CD4-positive, alpha-beta memory T cell (primary cell): ENCODE results near the gene NDUFS8. TPM values are rescaled to one million over a fixed set of nuclear protein-coding genes. Genes with fewer than 3 reads are reported as not detected.

Source experiments
- CTCF ChIA-PET: fragments of 350-600 bp; sonication (Branson Sonifier 250); formaldehyde crosslinking; loops from one replicate; lab custom pipeline; 2021; ENCODE audit warnings: inconsistent platforms; ENCODE audit not compliant: partially characterized antibody; lab: Charles Lee
- POLR2A ChIA-PET: fragments of 350-600 bp; sonication (Branson Sonifier 250); formaldehyde crosslinking; loops from one replicate; lab custom pipeline; 2021; ENCODE audit not compliant: partially characterized antibody; lab: Charles Lee
- DNase-seq, 5 donors: peaks; one replicate each; pipeline versions ENCODE4 v3.0.0 to v3.0.0-alpha.2; 2020 to 2022; ENCODE audit warnings: mixed read lengths in 1 of 5
- H3K27ac ChIP-seq: one replicate; pipeline ENCODE4 v1.7.0; 2013; ENCODE audit warnings: low read depth, low read length
- H3K27me3 ChIP-seq: 2 replicates; pipeline ENCODE4 v1.7.0; 2013; ENCODE audit warnings: mild to moderate bottlenecking, low read length, moderate library complexity; ENCODE audit not compliant: insufficient read depth
- H3K36me3 ChIP-seq: 2 replicates; pipeline ENCODE4 v1.7.0; 2013; ENCODE audit warnings: mild to moderate bottlenecking, low read length, moderate library complexity; ENCODE audit not compliant: insufficient read depth
- H3K4me1 ChIP-seq: 2 replicates; pipeline ENCODE4 v1.7.0; 2013; ENCODE audit warnings: mild to moderate bottlenecking, low read length, moderate library complexity; ENCODE audit not compliant: insufficient read depth
- H3K4me3 ChIP-seq, 2 donors: one replicate each; pipeline ENCODE4 v1.7.0; 2013; ENCODE audit warnings: low read length in 2 of 2, mild to moderate bottlenecking in 1 of 2
- H3K9me3 ChIP-seq, 2 donors: one replicate each; pipeline ENCODE4 v1.7.0; 2013; ENCODE audit warnings: low read length in 2 of 2, control low read depth in 1 of 2; ENCODE audit not compliant: control insufficient read depth in 1 of 2
- H3K27ac Mint-ChIP-seq, 7 donors: one replicate each; pipeline ENCODE4 v1.8.0; 2020 to 2021; ENCODE audit warnings: mixed read lengths in 7 of 7, mild to moderate bottlenecking in 6 of 7, inconsistent platforms in 3 of 7, moderate library complexity in 3 of 7
- H3K27me3 Mint-ChIP-seq, 2 donors: one replicate each; pipeline ENCODE4 v1.8.0; 2020 to 2021; ENCODE audit warnings: mixed read lengths in 2 of 2
- H3K36me3 Mint-ChIP-seq, 2 donors: one replicate each; pipeline ENCODE4 v1.8.0; 2020 to 2021; ENCODE audit warnings: mixed read lengths in 2 of 2, inconsistent platforms in 1 of 2, mild to moderate bottlenecking in 1 of 2
- H3K4me1 Mint-ChIP-seq, 4 donors: one replicate each; pipeline ENCODE4 v1.8.0; 2020 to 2021; ENCODE audit warnings: mixed read lengths in 4 of 4, mild to moderate bottlenecking in 1 of 4
- H3K4me3 Mint-ChIP-seq, 8 donors: one replicate each; pipeline ENCODE4 v1.8.0; 2020 to 2021; ENCODE audit warnings: mixed read lengths in 8 of 8, mild to moderate bottlenecking in 7 of 8, moderate library complexity in 6 of 8, inconsistent platforms in 3 of 8
- H3K9me3 Mint-ChIP-seq, 8 donors: one replicate each; pipeline ENCODE4 v1.8.0; 2020 to 2021; ENCODE audit warnings: mixed read lengths in 8 of 8, mild to moderate bottlenecking in 5 of 8, inconsistent platforms in 3 of 8, moderate library complexity in 1 of 8
- intact Hi-C: fragments of 100-400 bp; cut with micrococcal nuclease; formaldehyde crosslinking; loops from one replicate; pipeline ENCODE4 v1.15.1; 2023
- polyA plus RNA-seq, 2 donors: library from polyadenylated mRNA; unstranded; fragments of 300-500 nt; fragmentation: Illumina TruSeq; gene quantifications; one replicate each; pipeline ENCODE4 v1.2.3, GENCODE V29; 2021
- total RNA-seq, 2 experiments: library from RNA; stranded (reverse); gene quantifications; one replicate each; pipeline ENCODE4 v1.2.3, GENCODE V29; 2021

The NDUFS8 gene
- total and polyA plus RNA-seq, 4 experiments from 2014 or later, result 70.0 to 143 (median 109) TPM

DNA sequence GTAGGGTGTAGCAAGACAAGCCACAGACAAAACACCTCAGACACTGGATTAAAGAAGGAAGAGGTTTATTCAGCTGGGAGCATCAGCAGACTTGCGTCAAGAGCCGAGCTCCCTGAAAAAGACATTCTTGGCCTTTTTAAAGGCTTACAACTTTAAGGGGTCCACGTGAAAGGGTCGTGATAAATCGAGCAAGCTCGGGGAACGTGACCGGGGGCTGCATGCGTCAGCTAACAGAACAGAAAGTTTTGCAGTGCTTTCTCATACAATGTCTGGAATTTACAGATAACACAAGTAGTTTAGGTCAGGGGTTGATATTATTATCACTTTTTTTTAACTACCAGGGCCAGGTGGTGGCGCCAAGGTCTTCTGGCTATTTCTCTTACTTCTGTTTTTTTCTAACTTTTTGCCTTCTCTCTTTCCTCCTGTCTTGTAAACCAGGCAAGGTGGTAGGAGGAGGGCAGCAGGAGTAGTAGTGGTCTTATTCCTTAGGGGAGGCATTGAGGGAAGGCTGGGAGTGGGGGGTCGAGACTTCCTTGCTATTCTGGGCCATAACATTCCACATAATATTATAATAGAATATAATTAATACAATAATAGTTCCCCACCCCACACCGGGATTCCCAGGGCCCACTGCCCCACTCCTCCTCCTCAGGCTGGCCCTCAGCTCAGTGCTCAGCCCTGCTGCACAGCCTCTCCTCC is 20.9 kb upstream of the NDUFS8 start:
- Mint-ChIP-seq H3K36me3 (no peaks in the 10 kb centered on the region), H3K4me3 (no peak overlapping the region), H3K27ac (peak overlapping the region in 2 of 7 donors; percentile 27 to 66), H3K4me1 (peaks cover 0 to 4% (median 4%) of the 10 kb centered on the region in 4 donors), H3K27me3 (no peaks in the 10 kb centered on the region), H3K9me3 (no peaks in the 10 kb centered on the region)
- intact Hi-C loops, result no loop called here
- ChIA-PET CTCF (no interaction called here), POLR2A (no interaction called here)
- H3K36me3 ChIP-seq, result no peaks in the 10 kb centered on the region
- no peaks in the 10 kb centered on the region for H3K9me3 ChIP-seq
- H3K27me3 ChIP-seq, result no peaks in the 10 kb centered on the region
- H3K27ac ChIP-seq, result no peak overlapping the region
- no peak overlapping the region for H3K4me3 ChIP-seq
- H3K4me1 ChIP-seq, result peaks cover 6% of the 10 kb centered on the region
- DNase-seq, result peak in 1 of 5 donors; percentile 13

DNA sequence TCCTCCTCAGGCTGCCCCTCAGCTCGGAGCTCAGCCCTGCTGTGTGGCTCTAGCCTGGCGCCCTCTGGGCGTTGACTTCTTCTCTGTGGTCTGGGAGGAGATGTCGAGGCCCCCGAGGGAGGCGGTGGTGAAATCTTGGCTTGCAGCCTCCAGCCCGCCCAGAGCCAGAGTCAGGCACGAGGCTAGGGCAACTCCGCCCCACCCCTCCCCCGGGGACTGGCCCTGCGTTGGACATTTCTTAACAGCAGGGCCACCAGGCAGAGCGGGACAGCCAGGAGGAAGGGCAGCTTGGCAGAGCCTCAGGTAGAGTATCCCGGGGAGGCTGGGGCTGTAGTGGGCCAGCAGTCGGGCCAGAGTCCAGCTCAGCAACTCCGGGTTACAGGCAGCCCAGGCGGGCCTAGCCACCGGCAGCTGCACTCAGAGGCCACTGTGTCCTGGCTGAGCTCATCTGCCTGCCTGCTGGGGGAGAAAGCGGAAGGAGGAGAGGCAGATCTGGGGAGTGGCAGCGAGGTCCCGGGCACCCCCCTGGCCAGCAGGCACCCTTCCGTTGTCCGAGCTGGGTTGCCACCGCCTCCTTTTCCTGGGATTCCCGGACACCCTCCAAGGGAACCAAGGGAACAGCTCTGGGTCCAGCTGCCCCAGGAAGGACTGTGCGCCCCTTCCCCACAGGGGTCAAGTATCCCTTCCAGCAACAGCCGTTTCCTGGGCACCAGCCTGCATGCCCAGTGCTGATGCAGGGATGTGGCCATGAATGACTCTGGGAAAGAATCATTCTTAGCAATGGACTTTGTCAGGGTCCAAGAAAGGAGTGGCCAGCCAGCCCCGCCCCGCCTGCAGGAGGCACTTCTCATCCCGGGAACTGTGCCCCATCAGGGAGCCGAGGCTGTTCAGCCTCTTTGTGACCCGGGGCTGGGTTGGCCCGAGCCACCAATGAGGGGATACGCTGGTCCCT is 20.1 kb upstream of the NDUFS8 start, which contains the start of gene ALDH3B1:
ALDH3B1 (plus strand) TSS at position 238 of the 952 bp plus-strand sequence. CDS start 4,971 bp downstream, outside the sequence.
- Histone ChIP-seq H3K27me3 (no peaks in the 10 kb centered on the region), H3K9me3 (no peaks in the 10 kb centered on the region), H3K4me3 (no peak within 1 kb of the TSS), H3K36me3 (no peaks in the 10 kb centered on the region), H3K4me1 (no peaks in the 10 kb centered on the region), H3K27ac (no peak within 1 kb of the TSS)
- H3K9me3 Mint-ChIP-seq, result no peaks in the 10 kb centered on the region
- intact Hi-C loops, result no loop called here
- peak within 1 kb of the TSS in 3 of 7 donors; percentile 3 to 66 (median 27) for H3K27ac Mint-ChIP-seq
- peak in 1 of 5 donors; percentile 28 for DNase-seq
- H3K27me3 Mint-ChIP-seq, result no peaks in the 10 kb centered on the region
- ChIA-PET POLR2A (no interaction called here), CTCF (no interaction called here)
- H3K4me1 Mint-ChIP-seq, result no peaks in the 10 kb centered on the region
- no peaks in the 10 kb centered on the region for H3K36me3 Mint-ChIP-seq
- no peak within 1 kb of the TSS for H3K4me3 Mint-ChIP-seq

DNA sequence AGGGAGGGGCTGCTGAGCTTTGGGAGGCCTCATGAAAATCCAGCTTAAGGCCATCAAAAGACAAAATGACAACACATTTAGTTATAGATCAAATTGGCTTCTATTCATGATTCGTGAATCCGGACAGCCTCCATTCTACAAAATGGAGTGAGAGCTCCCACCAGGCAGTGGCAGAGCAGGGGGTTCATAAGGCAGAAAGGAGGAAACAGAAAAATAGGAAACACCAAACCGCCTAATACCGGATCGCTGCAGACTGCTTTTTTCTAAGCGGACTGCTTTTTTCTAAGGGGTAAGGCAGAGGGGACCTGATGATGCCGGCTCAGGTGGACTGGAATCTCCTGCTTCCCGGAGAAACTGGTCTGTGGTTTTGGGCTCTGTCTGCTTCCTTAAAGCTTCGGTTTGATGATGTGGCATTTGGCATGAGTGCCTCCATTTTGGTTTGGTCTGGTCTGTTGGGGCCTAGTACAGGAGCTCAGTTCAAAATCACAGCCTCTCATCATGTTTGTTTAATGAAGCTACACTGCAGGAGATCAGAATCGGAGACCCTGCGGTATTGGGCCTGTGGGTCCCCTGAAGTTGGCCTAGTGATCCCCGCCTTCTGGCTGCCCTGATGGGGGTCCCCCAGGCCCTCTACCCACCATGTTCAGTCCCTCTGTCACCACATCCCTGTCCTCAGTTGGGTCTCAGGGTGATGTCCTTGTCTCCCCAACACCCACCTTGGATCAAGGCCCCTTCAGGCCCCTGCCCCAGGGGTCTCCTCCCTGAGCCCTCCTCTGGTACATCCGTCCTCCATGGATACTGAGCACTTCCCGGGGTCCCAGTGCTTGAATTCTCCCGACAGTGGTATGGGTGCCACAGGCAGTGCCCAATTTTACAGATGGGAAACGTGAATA is 19.2 kb upstream of the NDUFS8 start:
- intact Hi-C loops, result no loop called here
- ChIA-PET CTCF (no interaction called here), POLR2A (no interaction called here)
- H3K36me3 ChIP-seq, result no peaks in the 10 kb centered on the region
- Mint-ChIP-seq H3K27me3 (no peaks in the 10 kb centered on the region), H3K4me3 (no peak overlapping the region), H3K4me1 (no peaks in the 10 kb centered on the region), H3K9me3 (no peaks in the 10 kb centered on the region), H3K27ac (peak overlapping the region in 1 of 7 donors; percentile 49), H3K36me3 (no peaks in the 10 kb centered on the region)
- DNase-seq, result peak in 1 of 5 donors; percentile 5
- no peaks in the 10 kb centered on the region for H3K27me3 ChIP-seq
- H3K9me3 ChIP-seq, result no peaks in the 10 kb centered on the region
- H3K4me3 ChIP-seq, result no peak overlapping the region
- no peaks in the 10 kb centered on the region for H3K4me1 ChIP-seq
- H3K27ac ChIP-seq, result no peak overlapping the region

GRCh38 chr11:68012044-68012842 is 18.2 kb upstream of the NDUFS8 start:
- no peak overlapping the region for H3K27ac ChIP-seq
- POLR2A ChIA-PET, result no interaction called here
- no peaks in the 10 kb centered on the region for H3K36me3 Mint-ChIP-seq
- H3K4me1 ChIP-seq, result no peaks in the 10 kb centered on the region
- CTCF ChIA-PET, result no interaction called here
- no peaks in the 10 kb centered on the region for H3K9me3 ChIP-seq
- H3K4me3 Mint-ChIP-seq, result no peak overlapping the region
- no peak overlapping the region for H3K27ac Mint-ChIP-seq
- no peaks in the 10 kb centered on the region for H3K9me3 Mint-ChIP-seq
- H3K4me1 Mint-ChIP-seq, result no peaks in the 10 kb centered on the region
- no peaks in the 10 kb centered on the region for H3K36me3 ChIP-seq
- peak in 1 of 5 donors; percentile 12 for DNase-seq
- no peaks in the 10 kb centered on the region for H3K27me3 Mint-ChIP-seq
- no peaks in the 10 kb centered on the region for H3K27me3 ChIP-seq
- intact Hi-C loops, result no loop called here
- H3K4me3 ChIP-seq, result no peak overlapping the region

- intact Hi-C loops, result no loop called here
- no peak overlapping the region for H3K4me3 ChIP-seq
- H3K36me3 Mint-ChIP-seq, result no peaks in the 10 kb centered on the region
- no peaks in the 10 kb centered on the region for H3K27me3 Mint-ChIP-seq
- no peak overlapping the region for H3K27ac ChIP-seq
- no peaks in the 10 kb centered on the region for H3K9me3 Mint-ChIP-seq
- H3K36me3 ChIP-seq, result no peaks in the 10 kb centered on the region
- H3K27me3 ChIP-seq, result no peaks in the 10 kb centered on the region
- H3K9me3 ChIP-seq, result no peaks in the 10 kb centered on the region
- H3K4me3 Mint-ChIP-seq, result no peak overlapping the region
- H3K27ac Mint-ChIP-seq, result no peak overlapping the region
- H3K4me1 ChIP-seq, result no peaks in the 10 kb centered on the region
- peak in 1 of 5 donors; percentile 27 for DNase-seq
- ChIA-PET POLR2A (no interaction called here), CTCF (no interaction called here)
- no peaks in the 10 kb centered on the region for H3K4me1 Mint-ChIP-seq
Measured at GRCh38 chr11:68012843-68013610, 17.5 kb upstream of the NDUFS8 start.

GRCh38 chr11:68013611-68014156 is 16.8 kb upstream of the NDUFS8 start:
- Histone ChIP-seq H3K27me3 (no peaks in the 10 kb centered on the region), H3K4me1 (no peaks in the 10 kb centered on the region), H3K4me3 (no peak overlapping the region), H3K9me3 (no peaks in the 10 kb centered on the region), H3K36me3 (no peaks in the 10 kb centered on the region), H3K27ac (no peak overlapping the region)
- no peaks in the 10 kb centered on the region for H3K9me3 Mint-ChIP-seq
- no peak for DNase-seq
- no peak overlapping the region for H3K27ac Mint-ChIP-seq
- ChIA-PET CTCF (no interaction called here), POLR2A (no interaction called here)
- H3K4me3 Mint-ChIP-seq, result no peak overlapping the region
- H3K36me3 Mint-ChIP-seq, result no peaks in the 10 kb centered on the region
- H3K4me1 Mint-ChIP-seq, result no peaks in the 10 kb centered on the region
- intact Hi-C loops, result no loop called here
- H3K27me3 Mint-ChIP-seq, result no peaks in the 10 kb centered on the region
